HG03135 (cell line): Measurements from ENCODE around the gene NTN1.

Source experiments
- ATAC-seq: cut with Tn5 transposase; IDR thresholded peaks from one replicate; pipeline ENCODE4 v1.9.1; 2021; ENCODE audit warnings: mild to moderate bottlenecking, moderate library complexity; ENCODE audit not compliant: unreplicated experiment

Gene NTN1

DNA sequence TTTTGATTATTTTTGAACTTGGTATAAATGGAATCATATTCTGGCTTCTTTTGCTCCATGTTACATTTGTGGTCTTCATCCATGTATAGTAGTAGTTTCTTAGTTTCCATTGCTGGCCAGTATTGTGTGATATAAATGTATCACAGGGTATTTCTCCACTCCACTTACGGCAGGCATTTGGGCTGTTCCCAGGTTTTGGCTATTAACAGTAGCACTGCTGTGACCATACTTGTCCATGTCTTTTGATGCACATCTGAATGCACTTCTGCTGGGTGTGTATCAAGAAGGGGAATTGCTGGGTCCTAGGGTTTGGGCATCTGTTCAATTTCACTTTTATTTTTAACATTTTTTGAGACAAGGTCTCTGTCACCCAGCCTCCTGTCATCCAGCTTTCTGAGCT lies 13.9 kb downstream of the NTN1 start:
- no peak for ATAC-seq

DNA sequence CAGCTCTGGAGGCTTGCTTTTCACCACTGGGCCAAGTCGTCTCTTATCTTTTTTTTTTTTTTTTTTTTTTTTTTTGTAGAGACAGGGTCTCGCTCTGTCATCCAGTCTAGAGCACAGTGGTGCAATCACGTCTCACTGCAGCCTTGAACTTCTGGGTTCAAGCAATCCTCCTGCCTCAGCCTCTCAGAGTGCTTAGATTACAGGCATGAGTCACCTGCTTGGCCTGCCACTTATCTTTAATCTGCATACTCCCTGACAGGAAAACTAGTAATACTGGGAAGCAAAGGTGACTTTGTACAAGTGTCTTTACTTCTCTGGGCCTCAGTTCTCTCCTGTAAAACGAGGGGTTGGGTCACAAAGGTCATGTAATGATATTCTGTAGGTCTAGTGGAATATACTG lies 15.0 kb downstream of the NTN1 start:
- ATAC-seq, result no peak

DNA sequence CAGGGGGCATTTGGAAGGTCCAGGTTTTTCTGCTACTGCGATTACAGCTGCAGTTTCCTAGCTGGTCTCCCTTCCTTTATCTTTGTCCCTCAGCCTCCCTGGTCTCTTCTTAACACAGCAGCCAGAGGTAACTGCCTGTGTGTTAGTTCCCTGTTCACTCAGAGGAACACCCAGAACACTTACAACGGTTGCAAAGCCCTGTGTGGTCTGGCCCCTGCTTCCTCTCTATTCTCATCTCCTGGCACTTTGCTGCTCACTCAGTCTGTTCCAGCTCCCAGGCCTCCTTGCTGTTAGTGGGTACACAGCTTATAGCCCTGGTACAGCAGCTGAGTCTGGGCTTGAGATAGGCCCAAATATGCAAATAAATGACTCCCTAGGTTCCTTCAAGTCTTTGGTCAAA lies 16.4 kb downstream of the NTN1 start:
- no peak for ATAC-seq

DNA sequence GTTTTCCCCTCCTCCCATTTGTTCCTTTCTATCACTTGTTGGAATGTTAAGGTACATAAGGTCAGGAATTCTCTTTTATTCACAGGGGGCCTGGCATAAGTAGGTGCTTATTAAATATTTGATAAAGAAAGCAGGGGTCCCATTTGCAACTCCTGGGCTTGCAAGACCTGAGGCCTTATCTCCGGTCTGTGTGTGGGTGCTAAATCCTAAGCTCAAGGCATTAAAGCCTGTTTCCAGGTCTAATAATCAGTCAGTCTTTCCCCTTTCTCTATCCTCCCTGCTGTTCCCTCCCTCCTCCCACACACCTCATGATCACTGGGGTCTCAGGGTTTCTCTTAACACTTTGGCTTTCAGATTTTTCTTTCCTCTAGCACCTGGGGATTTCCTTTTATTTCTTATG lies 17.1 kb downstream of the NTN1 start:
- ATAC-seq, result no peak

DNA sequence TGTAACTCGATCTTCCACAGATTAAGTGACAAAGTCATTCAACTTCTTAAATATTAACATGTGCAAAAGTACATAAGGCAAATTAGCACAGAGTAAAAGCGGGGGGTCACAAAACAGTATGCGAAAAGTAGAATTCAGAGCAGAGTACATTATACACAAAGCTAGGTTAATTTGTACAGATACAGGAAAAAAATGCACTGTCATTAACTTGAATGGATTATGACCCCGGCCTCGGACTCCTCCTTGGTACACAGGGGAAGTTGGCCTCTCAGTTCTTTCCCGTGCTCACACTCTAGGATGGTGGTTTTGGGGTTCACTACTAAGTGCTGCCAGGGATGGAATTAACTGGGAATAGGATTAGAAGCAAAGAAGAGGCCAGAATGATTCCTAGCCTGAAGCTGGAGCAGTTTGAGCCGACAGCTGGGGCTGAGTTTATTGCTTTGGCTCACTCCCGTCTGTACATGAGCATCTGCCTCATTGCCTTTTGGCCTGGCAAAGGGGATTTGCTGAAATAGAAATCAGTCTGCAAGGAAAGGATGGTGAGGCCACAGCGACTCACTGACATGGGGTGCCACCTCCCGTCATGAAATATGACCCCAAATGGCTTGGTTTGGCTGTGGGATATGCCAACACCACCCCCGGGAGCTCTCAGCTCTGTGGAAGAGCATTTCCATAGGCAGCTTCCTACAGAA lies 23.6 kb downstream of the NTN1 start:
- no peak for ATAC-seq

DNA sequence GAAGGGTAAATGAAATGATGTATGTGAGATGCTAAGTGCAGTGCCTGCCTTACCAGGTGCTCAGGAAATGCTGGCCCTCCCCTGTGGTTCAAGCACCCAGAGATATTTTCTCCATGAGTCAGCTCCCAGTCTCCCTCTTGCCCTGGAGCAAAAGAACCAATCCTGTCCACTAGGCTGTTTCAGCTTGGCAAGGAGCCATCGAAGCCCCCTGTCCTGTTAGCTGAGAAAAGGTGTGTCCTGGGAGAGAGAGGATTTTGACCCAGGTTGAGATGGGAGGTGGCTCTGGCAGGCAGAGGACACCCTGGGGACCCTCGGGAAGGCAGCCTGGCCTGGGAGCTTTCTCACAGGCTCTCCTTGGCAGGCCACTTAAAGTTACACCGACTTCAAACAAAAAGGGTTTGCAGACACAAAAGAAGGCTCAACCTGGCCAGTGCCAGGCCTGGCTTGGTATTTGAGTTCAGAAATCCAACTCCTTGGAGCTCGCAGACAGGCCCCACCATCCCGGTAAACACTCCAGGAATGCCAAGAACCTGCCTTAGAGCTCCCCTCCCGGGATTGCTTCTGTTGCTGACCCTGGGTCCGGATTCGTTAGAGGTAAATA lies 29.6 kb downstream of the NTN1 start:
- no peak for ATAC-seq

DNA sequence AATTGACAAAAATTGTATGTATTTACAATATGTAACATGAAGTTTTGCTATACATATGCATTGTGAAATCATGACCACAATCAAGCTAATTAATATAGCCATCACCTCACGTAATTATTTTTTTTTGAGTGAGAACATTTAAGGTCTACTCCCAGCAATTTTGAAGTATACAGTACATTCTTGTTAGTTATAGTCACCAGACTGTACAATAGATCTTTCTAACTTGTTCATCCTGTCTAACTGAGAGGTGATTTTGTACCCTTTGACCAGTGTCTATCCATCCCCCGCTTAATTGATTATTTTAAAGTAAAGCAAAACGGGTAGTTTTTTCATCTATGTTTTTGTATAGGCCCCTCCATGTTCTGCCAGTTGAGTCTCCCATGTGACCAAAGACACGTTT lies 30.3 kb downstream of the NTN1 start:
- ATAC-seq, result no peak

DNA sequence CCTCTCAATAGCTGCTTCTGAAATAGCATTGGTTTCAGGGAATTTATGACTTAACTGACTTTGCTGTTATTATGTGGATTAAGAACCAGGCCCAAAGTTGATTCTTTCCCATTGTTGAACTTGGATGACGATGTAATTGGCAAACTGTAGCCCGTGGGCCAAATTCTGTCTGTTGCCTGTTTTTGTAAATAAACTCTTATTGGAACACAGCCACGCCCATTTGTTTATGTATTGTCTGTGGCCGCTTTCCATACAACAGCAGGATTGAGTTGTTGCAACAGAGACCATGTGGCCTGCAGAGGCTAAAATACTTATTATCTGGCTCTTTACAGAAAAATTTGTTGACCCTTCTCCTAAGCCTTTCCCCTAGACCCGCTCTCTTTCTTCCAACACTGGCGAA lies 31.6 kb downstream of the NTN1 start:
- no peak for ATAC-seq

DNA sequence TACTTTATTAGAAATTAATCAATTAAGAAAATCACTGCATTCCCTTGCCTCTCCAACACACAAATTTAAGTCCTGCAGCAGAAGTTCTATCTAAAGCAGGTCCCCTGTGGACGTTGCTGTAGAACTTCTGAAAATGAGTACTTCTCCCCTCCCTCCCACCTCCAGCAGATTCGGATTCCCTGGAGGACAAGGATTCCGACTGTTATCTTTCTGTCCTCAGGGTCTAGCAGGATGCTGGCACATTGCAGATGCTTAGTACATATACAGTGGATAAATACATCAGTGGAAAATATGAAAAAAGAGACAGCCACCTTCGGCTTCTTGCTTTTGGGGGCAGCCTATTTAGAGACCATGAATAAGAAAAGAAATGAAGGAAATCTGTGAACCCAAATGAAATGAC lies 32.1 kb downstream of the NTN1 start:
- ATAC-seq, result no peak

DNA sequence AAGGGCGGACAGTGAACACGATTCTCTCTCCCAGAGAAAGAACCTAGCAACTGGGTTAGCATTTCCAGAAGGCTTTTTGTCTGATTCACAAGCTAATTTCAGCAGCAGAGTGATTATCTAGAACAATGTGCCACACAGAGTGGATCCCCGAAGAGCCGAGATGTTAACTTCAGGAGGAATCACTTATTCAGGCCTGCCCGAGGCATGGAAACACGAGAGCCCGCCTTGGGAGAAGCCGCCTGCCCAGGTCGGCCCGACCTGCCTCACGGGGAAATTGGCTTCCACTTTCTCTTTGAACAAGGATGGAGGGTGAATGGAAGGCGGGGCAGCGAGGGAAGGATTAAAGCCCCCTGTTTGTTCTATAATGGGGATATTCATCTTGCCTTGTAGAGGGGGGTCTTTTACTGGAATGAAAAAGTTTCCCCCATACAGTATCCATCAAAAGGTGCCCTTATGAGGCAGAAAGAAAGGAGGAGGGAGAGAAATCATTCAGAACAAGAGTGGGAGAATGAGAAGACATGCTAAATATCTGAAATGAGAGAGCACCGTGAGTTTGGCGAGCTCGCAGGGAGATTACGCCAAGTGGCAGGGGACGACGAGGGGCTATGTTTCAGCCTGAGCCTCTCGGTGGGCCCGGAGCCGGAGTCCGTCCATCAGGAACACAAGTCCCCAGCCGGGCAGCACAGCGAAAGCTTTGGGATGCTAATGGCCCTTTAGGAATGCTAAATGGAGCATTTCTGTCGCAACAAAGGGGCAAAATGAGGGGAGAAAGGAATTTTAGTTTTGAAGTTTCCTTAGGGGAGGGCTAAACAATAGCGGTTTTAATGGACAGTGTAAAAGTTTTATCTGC lies 33.0 kb downstream of the NTN1 start:
- ATAC-seq, result no peak

DNA sequence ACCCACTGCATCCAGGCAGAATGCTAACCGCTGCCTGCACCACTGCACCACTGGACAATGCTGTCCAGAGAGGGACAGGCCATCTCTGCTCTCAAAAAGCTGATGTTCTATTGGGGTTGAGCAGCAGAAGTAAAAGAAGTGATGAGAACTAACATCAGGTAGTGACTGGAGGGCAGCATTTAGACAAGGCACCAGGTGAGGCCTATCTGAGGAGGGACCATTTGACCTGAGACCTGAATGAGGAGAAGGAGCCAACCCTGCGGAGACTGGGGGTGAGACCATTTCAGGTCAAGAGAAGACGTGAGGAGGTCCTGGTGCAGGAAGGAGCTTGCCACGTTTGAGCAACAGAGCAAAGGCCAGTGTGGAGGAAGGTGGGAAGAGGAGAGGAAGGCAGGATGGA lies 34.0 kb downstream of the NTN1 start:
- no peak for ATAC-seq

DNA sequence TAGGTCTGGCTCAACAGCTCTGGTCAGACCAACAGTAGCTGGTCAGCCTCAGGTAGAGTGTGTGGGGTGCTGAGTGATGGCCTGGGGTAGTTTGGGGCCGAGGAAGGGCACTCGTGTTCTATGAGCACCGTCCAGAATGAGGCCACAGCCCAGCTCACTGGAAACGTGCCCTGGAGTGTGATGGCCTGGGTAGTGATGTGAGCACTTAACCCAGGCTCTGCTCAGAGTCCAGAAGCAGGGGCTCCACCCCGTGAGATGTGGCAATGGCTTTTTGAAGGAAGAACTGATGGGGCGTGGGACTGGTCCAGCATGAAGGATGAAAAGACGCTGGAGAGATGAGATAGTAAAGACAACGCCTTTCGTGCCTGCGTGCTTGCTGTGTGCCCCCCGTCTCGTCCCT lies 35.3 kb downstream of the NTN1 start:
- no peak for ATAC-seq

DNA sequence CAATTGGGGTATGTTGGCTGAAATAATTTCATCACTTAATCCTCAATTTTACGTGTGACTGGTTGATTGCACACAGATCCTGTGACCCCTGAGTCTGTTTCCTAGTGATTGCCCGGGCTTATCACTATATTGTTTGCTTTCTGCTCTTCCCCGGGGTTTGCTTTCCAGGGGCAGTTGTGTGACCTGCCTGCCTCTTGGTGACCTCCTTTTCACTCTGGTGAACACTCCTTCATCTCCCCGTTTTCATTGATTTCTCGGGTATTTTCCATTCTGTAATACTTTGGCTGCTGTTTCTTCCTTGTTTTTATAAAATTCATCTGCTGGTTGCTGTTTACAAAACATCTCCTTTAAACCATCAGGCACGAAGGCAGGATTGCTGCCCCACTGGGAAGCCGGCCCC lies 36.0 kb downstream of the NTN1 start:
- ATAC-seq, result no peak

DNA sequence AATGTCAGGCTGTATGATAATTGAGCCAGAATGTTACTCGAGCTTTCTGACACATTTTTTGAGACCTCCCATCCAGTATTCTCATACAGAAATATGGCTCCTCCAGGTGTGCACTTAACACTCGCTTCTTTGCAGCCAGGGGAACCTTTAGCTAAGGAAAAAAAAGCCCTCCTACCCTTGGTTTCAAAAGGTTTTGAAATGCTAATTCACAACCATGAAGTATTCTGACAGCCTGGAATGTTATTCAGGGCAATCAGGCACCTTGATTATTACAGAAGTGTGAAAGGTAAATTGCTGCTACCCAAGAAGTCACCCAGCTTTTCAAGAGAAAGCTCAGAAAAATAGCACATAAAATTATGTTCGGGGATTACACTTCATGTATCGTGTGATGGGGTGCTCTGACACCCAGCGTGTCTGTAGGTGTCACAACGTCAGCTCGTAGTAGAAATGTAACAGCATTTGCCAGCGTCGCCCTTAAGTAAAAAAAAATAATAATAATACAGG lies 41.1 kb downstream of the NTN1 start:
- no peak for ATAC-seq

DNA sequence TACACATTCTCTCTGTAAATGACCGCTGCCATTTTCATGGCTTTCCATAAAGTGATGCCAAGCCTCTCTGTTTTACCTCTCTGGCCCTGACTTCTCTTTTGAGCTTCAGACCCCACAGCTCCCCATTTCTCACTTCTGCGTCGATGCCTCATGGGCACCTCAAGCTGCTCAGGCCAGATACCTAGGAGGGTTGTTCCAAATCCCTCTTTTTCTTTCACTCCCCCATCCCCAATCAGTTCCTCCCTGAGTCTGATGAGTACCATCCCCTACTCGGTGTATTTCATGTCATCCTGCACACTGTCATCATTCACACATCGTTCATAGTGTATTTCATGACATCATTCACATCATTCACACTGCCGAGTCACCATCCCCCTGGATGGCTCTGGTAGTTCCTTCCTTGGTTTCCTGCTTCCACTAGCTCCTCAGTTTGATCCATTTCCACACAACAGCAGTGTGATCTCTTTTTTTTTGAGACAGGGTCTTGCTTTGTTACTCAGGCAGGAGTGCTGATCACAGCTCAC lies 43.1 kb downstream of the NTN1 start:
- no peak for ATAC-seq

DNA sequence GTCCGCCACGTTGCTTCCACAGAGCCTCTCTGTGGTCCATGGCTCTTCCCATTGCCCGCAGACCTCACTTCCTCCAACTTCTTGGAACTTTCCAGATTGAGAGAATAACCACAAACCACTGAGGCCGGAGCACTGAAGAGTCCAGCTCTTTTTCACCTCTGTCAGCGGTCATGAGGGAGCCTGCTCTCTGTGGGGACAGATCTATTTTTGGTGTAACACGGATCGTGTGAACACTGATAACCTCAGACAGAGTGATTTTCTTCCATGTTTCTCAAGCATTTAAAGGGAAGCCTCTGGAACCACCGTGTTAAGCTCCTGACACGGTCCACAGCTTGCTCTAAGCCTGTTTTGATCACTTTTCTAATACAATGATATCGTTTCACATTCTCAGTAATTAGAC lies 49.7 kb downstream of the NTN1 start:
- no peak for ATAC-seq

DNA sequence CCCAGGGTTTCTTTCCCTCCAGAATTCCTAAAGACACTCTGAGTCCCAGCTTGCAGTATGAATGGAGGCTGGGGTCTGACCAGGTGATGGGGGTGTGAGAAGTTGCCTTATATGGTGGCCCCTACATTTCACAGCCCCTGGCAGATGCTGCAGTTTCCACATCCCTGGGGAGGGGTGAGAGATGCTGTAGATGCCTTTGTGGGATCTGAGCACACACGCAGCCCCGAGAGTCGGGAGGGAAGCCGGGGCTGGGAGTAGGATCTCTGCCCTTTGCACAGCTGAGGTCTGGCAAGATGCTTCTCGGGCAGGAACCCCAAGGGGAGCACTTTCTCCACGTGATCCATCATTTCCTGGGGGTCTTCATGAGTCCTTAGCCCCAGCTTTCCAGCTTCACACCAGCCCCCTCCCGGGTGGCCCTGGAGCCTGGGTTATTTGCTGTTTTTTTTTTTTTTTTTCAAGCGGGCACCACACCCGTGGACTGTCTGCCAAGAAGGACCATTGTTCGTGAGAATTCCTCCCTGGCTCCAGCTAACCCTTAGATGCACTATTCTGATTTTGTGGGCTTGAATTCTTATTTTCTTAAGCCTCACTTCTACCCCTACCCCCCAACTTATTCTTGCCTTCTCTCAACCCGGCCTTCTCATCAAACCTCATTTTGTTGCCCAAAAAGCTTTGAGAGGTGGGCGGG lies 50.6 kb downstream of the NTN1 start:
- ATAC-seq, result no peak

DNA sequence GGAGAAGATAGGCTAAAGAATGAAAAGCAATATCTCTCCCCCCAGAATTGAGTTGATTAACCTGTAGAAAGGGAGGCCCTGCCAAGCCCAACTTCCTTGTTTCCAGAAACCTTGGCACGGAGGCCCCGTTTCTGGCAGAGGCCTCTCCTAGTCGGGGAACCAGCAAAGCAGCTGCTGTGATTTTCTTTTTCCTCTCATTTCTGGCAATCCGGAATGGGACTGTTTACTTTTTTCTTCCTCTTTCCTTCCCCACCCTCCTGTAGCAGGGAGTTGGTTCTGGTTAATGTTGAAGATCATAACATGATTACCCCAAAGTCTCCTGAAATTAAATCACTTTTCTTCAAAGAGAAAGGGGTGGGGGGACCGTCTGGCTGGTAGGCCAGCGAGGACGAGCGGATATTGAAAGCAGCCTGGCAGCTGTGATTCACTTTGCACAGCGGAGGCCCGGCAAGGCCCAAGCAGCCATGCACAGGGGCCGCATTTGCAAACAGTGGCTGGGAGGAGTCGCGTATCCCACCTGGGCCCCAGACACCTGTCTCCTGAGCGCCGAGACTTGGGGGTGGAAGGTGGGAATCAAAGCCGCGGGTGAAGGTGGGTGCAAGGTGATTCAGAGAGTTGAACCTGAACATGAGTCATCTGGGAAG lies 51.5 kb downstream of the NTN1 start:
- ATAC-seq, result no peak

DNA sequence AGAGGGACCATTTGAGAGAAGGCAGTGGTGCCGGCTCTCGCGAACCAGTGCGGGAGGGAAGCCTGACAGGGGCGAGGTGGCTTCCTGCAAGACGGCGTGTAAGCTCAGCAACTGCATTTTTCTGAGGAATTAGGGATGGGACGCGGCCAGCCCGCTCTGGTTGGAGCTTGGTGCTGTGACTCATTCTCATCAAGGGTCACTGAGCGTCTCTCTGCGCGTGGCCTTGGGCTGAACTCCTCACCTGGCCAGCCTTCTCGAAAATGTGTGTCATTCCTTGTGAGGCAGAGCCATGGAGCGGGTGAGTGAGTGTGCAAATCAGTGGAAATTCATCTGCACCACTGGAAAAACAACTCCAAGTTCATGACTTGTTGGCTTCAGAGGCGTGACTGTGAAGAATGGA lies 52.8 kb downstream of the NTN1 start:
- ATAC-seq, result no peak

DNA sequence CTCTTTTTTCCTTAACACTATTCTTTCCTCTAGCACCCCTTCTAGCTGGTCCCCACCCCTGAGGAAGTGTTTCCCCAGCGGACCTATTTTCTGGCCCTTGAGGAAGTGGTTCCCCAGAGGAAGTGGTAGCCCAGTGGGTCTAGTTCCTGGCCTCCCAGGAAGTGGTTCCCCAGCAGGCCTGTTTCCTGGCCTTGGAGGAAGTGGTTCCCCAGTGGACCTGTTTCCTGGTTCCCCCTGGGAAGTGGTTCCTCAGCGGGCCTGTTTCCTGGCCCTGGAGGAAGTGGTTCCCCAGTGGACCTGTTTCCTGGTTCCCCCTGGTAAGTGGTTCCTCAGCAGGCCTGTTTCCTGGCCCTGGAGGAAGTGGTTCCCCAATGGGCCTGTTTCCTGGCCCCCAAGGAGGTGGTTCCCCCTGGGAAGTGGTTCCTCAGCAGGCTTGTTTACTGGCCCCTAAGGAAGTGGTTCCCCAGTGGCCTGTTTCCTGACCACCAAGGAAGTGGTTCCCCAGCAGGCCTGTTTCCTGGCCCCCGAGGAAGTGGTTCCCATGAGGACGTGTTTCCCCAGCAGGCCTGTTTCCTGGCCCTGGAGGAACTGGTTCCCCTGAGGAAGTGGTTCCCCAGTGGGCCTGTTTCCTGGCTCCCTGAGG lies 58.3 kb downstream of the NTN1 start:
- no peak for ATAC-seq
